C4-2B (cell line): ENCODE results near the gene GH2.
A peak's percentile ranks its signal among the peaks of the same experiment; 100 is the strongest.
"Not testable (repeated sequence)": the region's sequence is repeated elsewhere in the genome, so short reads cannot be mapped to it uniquely, and the experiment has no call there.

Source experiments
- ZFX ChIP-seq: fragments of 450-650 bp; IDR thresholded peaks from 2 replicates; pipeline ENCODE4 v1.6.1; 2017
- TF ChIP-seq, protein P1 (sequence below): fragments of 450-650 bp; conservative IDR thresholded peaks from 2 replicates; pipeline ENCODE4 v1.5.1; 2017; ENCODE audit warnings: mild to moderate bottlenecking

DNA sequence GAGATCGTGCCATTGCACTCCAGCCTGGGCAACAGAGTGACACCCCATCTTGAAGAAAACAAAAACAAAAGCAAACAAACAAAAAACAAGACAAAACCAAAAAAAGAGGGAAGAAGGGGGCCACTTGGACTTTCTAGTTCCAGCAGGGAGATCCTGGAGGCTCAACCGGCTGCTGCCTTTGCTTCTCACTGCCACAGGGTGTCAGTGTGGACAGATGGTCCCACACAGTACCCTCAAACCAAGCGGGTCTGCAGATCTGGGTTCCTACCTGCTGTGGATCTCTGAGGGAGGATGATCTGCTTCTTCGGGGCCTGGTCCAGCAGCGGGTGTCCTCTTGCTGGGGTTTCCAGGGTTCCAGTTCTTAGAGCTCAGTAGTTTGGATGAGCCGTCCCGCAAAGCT, 15.1 kb downstream of the GH2 start:
- TF ChIP-seq, protein P1, sequence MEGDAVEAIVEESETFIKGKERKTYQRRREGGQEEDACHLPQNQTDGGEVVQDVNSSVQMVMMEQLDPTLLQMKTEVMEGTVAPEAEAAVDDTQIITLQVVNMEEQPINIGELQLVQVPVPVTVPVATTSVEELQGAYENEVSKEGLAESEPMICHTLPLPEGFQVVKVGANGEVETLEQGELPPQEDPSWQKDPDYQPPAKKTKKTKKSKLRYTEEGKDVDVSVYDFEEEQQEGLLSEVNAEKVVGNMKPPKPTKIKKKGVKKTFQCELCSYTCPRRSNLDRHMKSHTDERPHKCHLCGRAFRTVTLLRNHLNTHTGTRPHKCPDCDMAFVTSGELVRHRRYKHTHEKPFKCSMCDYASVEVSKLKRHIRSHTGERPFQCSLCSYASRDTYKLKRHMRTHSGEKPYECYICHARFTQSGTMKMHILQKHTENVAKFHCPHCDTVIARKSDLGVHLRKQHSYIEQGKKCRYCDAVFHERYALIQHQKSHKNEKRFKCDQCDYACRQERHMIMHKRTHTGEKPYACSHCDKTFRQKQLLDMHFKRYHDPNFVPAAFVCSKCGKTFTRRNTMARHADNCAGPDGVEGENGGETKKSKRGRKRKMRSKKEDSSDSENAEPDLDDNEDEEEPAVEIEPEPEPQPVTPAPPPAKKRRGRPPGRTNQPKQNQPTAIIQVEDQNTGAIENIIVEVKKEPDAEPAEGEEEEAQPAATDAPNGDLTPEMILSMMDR: peak; percentile 20; the same call in 1 of the 2 replicates
- not testable (repeated sequence) for TF ChIP-seq ZFX
